Prostate gland (tissue), 2 donors: ENCODE measurements around the gene EVX1. TPM values are rescaled to one million over a fixed set of nuclear protein-coding genes. Genes with fewer than 3 reads are reported as not detected.

Source experiments
- DNase-seq: peaks from one replicate; pipeline ENCODE4 v3.0.0-alpha.2; 2019; ENCODE audit warnings: low spot score
- H3K27ac ChIP-seq, 2 donors: fragments of 200-600 bp; sonication (generic); 2 replicates each; pipeline ENCODE4 v1.5.1; 2017 to 2019
- H3K27me3 ChIP-seq: fragments of 200-600 bp; sonication (generic); replicated peaks from 2 replicates; pipeline ENCODE4 v1.5.1; 2019; ENCODE audit not compliant: insufficient read depth
- H3K36me3 ChIP-seq, 2 donors: fragments of 200-600 bp; sonication (generic); 1 replicate in 1 of 2; 2 replicates in 1 of 2; pipeline versions ENCODE4 v1.5.1 to v1.8.1; 2017 to 2019
- H3K4me1 ChIP-seq: fragments of 200-600 bp; sonication (generic); replicated peaks from 2 replicates; pipeline ENCODE4 v1.5.1; 2019
- H3K4me3 ChIP-seq, 2 donors: fragments of 200-600 bp; sonication (generic); 2 replicates each; pipeline ENCODE4 v1.5.1; 2017 to 2019
- H3K9me3 ChIP-seq: fragments of 200-600 bp; sonication (generic); 2 replicates; pipeline ENCODE4 v1.5.1; 2017
- POLR2A ChIP-seq: fragments of 450-650 bp; IDR thresholded peaks from one replicate; pipeline ENCODE4 v1.6.1; 2016; ENCODE audit warnings: antibody characterized with exemption, mild to moderate bottlenecking
- POLR2AphosphoS5 ChIP-seq: sonication (generic); formaldehyde crosslinking; IDR thresholded peaks from one replicate; pipeline ENCODE4 v1.6.1; 2017; ENCODE audit warnings: antibody characterized with exemption
- WGBS: methylation state at CpG from one replicate; pipeline ENCODE4 v1.1.5; 2018; 5-methylcytosine and 5-hydroxymethylcytosine counted together
- intact Hi-C: fragments of 100-400 bp; cut with DNase I; formaldehyde crosslinking; loops from one replicate; pipeline ENCODE4 v1.14.2; 2022
- total RNA-seq, 2 donors: library from RNA; depleted of rRNA; stranded (reverse); fragments of >200 nt; gene quantifications; one replicate each; pipeline ENCODE4 v1.1.0, GENCODE V29; 2016
- TF ChIP-seq, protein P1 (sequence below), 4 experiments: fragments of 200-600 bp in 2 of 4; fragments of 450-650 bp in 2 of 4; sonication (generic) in 2 of 4; IDR thresholded peaks; 1 replicate in 3 of 4; 2 replicates in 1 of 4; pipeline ENCODE4 v1.5.1; 2016 to 2019; ENCODE audit warnings: antibody characterized with exemption in 4 of 4, mild to moderate bottlenecking in 2 of 4, moderate library complexity in 2 of 4

EVX1 gene
- total RNA-seq, 2 donors from 2014 or later: 5.1 to 5.9 TPM

GRCh38 chr7:27250557-27251070 is 8.0 kb downstream of the EVX1 start:
- TF ChIP-seq POLR2AphosphoS5 (no peak), POLR2A (no peak)
- TF ChIP-seq, protein P1, sequence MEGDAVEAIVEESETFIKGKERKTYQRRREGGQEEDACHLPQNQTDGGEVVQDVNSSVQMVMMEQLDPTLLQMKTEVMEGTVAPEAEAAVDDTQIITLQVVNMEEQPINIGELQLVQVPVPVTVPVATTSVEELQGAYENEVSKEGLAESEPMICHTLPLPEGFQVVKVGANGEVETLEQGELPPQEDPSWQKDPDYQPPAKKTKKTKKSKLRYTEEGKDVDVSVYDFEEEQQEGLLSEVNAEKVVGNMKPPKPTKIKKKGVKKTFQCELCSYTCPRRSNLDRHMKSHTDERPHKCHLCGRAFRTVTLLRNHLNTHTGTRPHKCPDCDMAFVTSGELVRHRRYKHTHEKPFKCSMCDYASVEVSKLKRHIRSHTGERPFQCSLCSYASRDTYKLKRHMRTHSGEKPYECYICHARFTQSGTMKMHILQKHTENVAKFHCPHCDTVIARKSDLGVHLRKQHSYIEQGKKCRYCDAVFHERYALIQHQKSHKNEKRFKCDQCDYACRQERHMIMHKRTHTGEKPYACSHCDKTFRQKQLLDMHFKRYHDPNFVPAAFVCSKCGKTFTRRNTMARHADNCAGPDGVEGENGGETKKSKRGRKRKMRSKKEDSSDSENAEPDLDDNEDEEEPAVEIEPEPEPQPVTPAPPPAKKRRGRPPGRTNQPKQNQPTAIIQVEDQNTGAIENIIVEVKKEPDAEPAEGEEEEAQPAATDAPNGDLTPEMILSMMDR (IDR thresholded peaks at IDR 0.05): no peak
- 83% methylated on average over 6 of the region's 6 CpGs for WGBS
- Histone ChIP-seq H3K4me1 (no peaks in the 10 kb centered on the region), H3K27ac (no peak overlapping the region), H3K4me3 (no peak overlapping the region), H3K36me3 (no peaks in the 10 kb centered on the region), H3K9me3 (no peaks in the 10 kb centered on the region), H3K27me3 (no peaks in the 10 kb centered on the region)
- DNase-seq: no peak
- intact Hi-C loops: no loop called here

DNA sequence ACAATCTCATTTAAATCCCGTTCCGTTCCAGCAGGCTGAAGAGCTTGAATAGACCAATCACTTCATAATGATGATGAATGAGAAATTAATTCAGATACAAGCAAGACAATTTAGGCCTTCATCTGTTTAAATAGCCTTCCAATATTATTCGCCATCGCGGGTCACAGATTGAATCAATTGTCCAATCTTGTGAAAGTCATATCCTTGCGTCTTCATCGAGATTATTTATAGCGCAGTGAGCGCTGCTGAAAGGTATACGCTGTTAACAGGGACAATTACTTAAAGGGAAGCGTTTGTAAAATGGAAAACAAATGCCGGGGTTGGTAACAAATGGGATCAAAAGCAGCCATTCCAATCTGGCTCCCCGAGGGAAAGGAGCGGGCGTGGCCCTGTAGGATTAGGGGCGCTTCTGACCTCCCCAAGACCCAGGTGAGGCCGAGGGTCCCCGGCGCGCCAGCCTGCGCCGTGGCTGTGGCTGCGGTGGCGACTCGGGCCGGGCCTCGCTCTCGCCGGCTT is 8.6 kb downstream of the EVX1 start:
- H3K36me3 ChIP-seq: no peaks in the 10 kb centered on the region
- no peaks in the 10 kb centered on the region for H3K9me3 ChIP-seq
- DNase-seq: no peak
- H3K27me3 ChIP-seq: no peaks in the 10 kb centered on the region
- H3K4me3 ChIP-seq: no peak overlapping the region
- H3K4me1 ChIP-seq: no peaks in the 10 kb centered on the region
- no peak for TF ChIP-seq POLR2AphosphoS5
- TF ChIP-seq, protein P1 (IDR thresholded peaks at IDR 0.05): no peak
- no peak for TF ChIP-seq POLR2A
- intact Hi-C loops: no loop called here
- no peak overlapping the region for H3K27ac ChIP-seq
- WGBS: 76% methylated on average over 29 of the region's 29 CpGs

GRCh38 chr7:27251652-27252590 is 9.3 kb downstream of the EVX1 start:
- no peak overlapping the region for H3K27ac ChIP-seq
- no peaks in the 10 kb centered on the region for H3K36me3 ChIP-seq
- H3K9me3 ChIP-seq: no peaks in the 10 kb centered on the region
- H3K4me1 ChIP-seq: no peaks in the 10 kb centered on the region
- DNase-seq: no peak
- H3K27me3 ChIP-seq: no peaks in the 10 kb centered on the region
- intact Hi-C loops: no loop called here
- TF ChIP-seq, protein P1 (IDR thresholded peaks at IDR 0.05): no peak
- TF ChIP-seq POLR2AphosphoS5: no peak
- no peak for TF ChIP-seq POLR2A
- H3K4me3 ChIP-seq: no peak overlapping the region
- 72% methylated on average over 70 of the region's 72 CpGs for WGBS

DNA sequence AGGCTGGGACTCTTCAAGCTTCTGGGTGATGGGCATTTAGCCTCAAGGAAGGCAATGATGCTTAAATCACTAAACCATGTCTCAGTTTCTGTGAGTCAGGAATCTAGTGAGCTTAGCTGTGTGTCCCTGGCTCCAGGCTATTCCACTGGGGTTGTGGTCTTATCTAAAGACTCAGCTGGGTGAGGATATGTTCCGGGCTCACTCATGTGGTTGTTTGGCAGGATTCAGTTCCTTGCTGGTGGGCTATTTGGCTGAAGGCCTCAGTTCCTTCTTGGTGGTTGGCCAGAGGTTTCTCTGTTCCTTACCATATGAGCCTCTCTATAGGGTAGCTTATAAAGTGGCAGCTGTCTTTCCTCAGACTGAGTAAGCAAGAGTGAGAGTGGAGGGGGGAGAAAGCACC is 12.0 kb downstream of the EVX1 start:
- Histone ChIP-seq H3K27me3 (no peaks in the 10 kb centered on the region), H3K9me3 (no peaks in the 10 kb centered on the region), H3K36me3 (no peaks in the 10 kb centered on the region), H3K27ac (no peak overlapping the region), H3K4me1 (no peaks in the 10 kb centered on the region), H3K4me3 (no peak overlapping the region)
- 73% methylated on average over 1 of the region's 1 CpG for WGBS
- intact Hi-C loops: no loop called here
- DNase-seq: no peak
- no peak for TF ChIP-seq POLR2AphosphoS5
- TF ChIP-seq, protein P1 (IDR thresholded peaks at IDR 0.05): no peak
- TF ChIP-seq POLR2A: no peak
